ENCODE measurements around the gene PROM1. TPM values are rescaled to one million over a fixed set of nuclear protein-coding genes. Genes with fewer than 3 reads are reported as not detected.

Gene PROM1
- total and polyA plus RNA-seq, 2 of the 8 experiments (the other 6 are each of a cell fraction or from before 2014, with no cell fraction given) = 36.0 to 59.7 TPM

- Histone ChIP-seq H3K27me3 (replicated peaks in 1 of 4; ENCODE audit: control insufficient read depth in 3 of 4, extremely low read depth in 1 of 4, insufficient read depth in 3 of 4, low read length in 3 of 4) (no peaks in the 10 kb centered on the region), H3K4me3 (ENCODE audit: extremely low read depth in 1 of 4, insufficient read depth in 2 of 4, low read depth in 3 of 4, low read length in 4 of 4) (no peak overlapping the region), H3K4me2 (ENCODE audit: insufficient read depth in 1 of 2, low read depth in 2 of 2, low read length in 2 of 2) (no peak overlapping the region), H2BK12ac (ENCODE audit: low read depth, low read length) (no peak overlapping the region), H4K5ac (ENCODE audit: insufficient read length, low read depth, low read length) (no peak overlapping the region), H3K4ac (replicated peaks; ENCODE audit: insufficient read length, low read depth, low read length) (no peak overlapping the region), H3K9me3 (ENCODE audit: insufficient read depth in 2 of 2, low read depth in 1 of 2, low read length in 1 of 2) (peaks cover 0 to 6% of the 10 kb centered on the region in 2 experiments; a peak in 1 of 4 replicates), H3K14ac (ENCODE audit: insufficient read length) (no peak overlapping the region), H4K8ac (ENCODE audit: extremely low read depth, insufficient read depth, low read length) (no peak overlapping the region), H2BK120ac (replicated peaks; ENCODE audit: low read depth, low read length) (no peak overlapping the region), H3K36me3 (ENCODE audit: control insufficient read depth in 2 of 4, insufficient read depth in 4 of 4, low read length in 3 of 4) (no peaks in the 10 kb centered on the region), H2BK5ac (ENCODE audit: low read depth, low read length) (no peak overlapping the region), H2BK15ac (ENCODE audit: low read length) (no peak overlapping the region), H3K27ac (ENCODE audit: low read depth, low read length) (no peak overlapping the region), H3K18ac (ENCODE audit: extremely low read depth, low read length) (no peak overlapping the region), H4K20me1 (replicated peaks in 1 of 2; ENCODE audit: control insufficient read depth in 1 of 2, insufficient read depth in 2 of 2, low read length in 2 of 2) (no peaks in the 10 kb centered on the region), H3K23me2 (ENCODE audit: low read depth, low read length) (no peaks in the 10 kb centered on the region), H3K56ac (replicated peaks; ENCODE audit: insufficient read length, low read depth, low read length) (no peak overlapping the region), H4K91ac (replicated peaks; ENCODE audit: insufficient read length, low read length) (no peak overlapping the region), H2AFZ (ENCODE audit: low read length) (no peak overlapping the region), H3K23ac (ENCODE audit: insufficient read length) (no peak overlapping the region), H3K4me1 (replicated peaks in 1 of 4; ENCODE audit: control insufficient read depth in 3 of 4, insufficient read depth in 4 of 4, low read length in 3 of 4) (no peaks in the 10 kb centered on the region), H3K9ac (replicated peaks in 1 of 4; ENCODE audit: extremely low read depth in 1 of 4, low read depth in 3 of 4, low read length in 3 of 4) (no peak overlapping the region), H3K79me1 (ENCODE audit: low read depth, low read length) (no peaks in the 10 kb centered on the region), H2AK5ac (ENCODE audit: low read depth, low read length) (no peak overlapping the region), H3K79me2 (ENCODE audit: control insufficient read depth in 1 of 2, insufficient read depth in 2 of 2, low read length in 2 of 2) (no peaks in the 10 kb centered on the region), H2BK20ac (ENCODE audit: low read length) (no peak overlapping the region)
- CTCF ChIA-PET (ENCODE audit: partially characterized antibody) = interaction anchor here (0.9 to 3.1 kb wide), 4 partner anchors 18 to 43 kb away, joined by 3 to 19 read pairs (median 3); partner anchors contain the start of gene FGFBP1
- POLR2A ChIA-PET (ENCODE audit: partially characterized antibody) = no interaction called here
- FAIRE-seq = no peak
- DNase-seq (ENCODE audit: low read depth in 1 of 2, low spot score in 2 of 2) = no peak
- WGBS, 2 experiments (ENCODE audit: extremely low coverage in 1 of 2, insufficient coverage in 1 of 2, insufficient read length in 1 of 2, insufficient replicate concordance in 2 of 2, low coverage in 1 of 2, low lambda C conversion rate in 2 of 2, missing lambda C conversion rate in 1 of 2) = 92% methylated on average over 4 of the region's 4 CpGs; no CpG with 5 or more reads in 1 of the 2 experiments
- TF ChIP-seq EGR1 (IDR thresholded peaks at IDR 0.05; ENCODE audit: borderline replicate concordance, low read depth, low read length) (no peak), EZH2 (IDR thresholded peaks at IDR 0.05; ENCODE audit: low read depth, low read length, severe bottlenecking) (no peak)
These were observed 165.2 kb downstream of the PROM1 start for GRCh38 chr4:15918484-15919129.

Measured in H1 (cell line).